Tibial nerve (tissue), 4 donors: Measurements from ENCODE around the gene PCYT1A. TPM values are rescaled to one million over a fixed set of nuclear protein-coding genes. Genes with fewer than 3 reads are reported as not detected.
A peak's percentile ranks its signal among the peaks of the same experiment; 100 is the strongest.

Experiments
- DNase-seq, 2 donors: peaks; one replicate each; pipeline ENCODE4 v3.0.0-alpha.2; 2019; ENCODE audit warnings: low spot score in 2 of 2
- H3K27ac ChIP-seq, 4 donors: fragments of 200-600 bp; sonication (generic) in 3 of 4; one replicate each; pipeline ENCODE4 v1.5.1; 2017 to 2019; ENCODE audit warnings: mild to moderate bottlenecking in 1 of 4
- H3K27me3 ChIP-seq, 2 donors: fragments of 200-600 bp; sonication (generic) in 1 of 2; one replicate each; pipeline versions ENCODE4 v1.5.1 to v1.6.0; 2017 to 2019
- H3K36me3 ChIP-seq, 3 donors: fragments of 200-600 bp; sonication (generic); one replicate each; pipeline ENCODE4 v1.5.1; 2018 to 2019
- H3K4me1 ChIP-seq, 4 donors: fragments of 200-600 bp; sonication (generic) in 3 of 4; one replicate each; pipeline ENCODE4 v1.5.1; 2017 to 2019
- H3K4me3 ChIP-seq, 4 donors: fragments of 200-600 bp; sonication (generic) in 3 of 4; one replicate each; pipeline ENCODE4 v1.5.1; 2017 to 2019; ENCODE audit warnings: mild to moderate bottlenecking in 1 of 4, moderate library complexity in 1 of 4
- H3K9me3 ChIP-seq, 4 donors: fragments of 200-600 bp; sonication (generic) in 3 of 4; one replicate each; pipeline ENCODE4 v1.5.1; 2017 to 2019
- EP300 ChIP-seq, 2 donors: sonication (generic); formaldehyde crosslinking; IDR thresholded peaks; one replicate each; pipeline ENCODE4 v1.6.1; 2017; ENCODE audit warnings: antibody characterized with exemption in 2 of 2, mild to moderate bottlenecking in 1 of 2
- POLR2A ChIP-seq, 2 donors: fragments of 450-650 bp; IDR thresholded peaks; one replicate each; pipeline ENCODE4 v1.6.1; 2017; ENCODE audit warnings: antibody characterized with exemption in 2 of 2, mild to moderate bottlenecking in 2 of 2, moderate library complexity in 2 of 2
- WGBS, 2 donors: methylation state at CpG; one replicate each; pipeline ENCODE4 v1.1.5; 2018; 5-methylcytosine and 5-hydroxymethylcytosine counted together
- total RNA-seq, 4 donors: library from RNA; depleted of rRNA; stranded (reverse); fragments of >200 nt; gene quantifications; one replicate each; pipeline ENCODE4 v1.1.0, GENCODE V29; 2016
- TF ChIP-seq, protein P1 (sequence below), 5 experiments: fragments of 200-600 bp in 3 of 5; fragments of 450-650 bp in 2 of 5; sonication (generic) in 3 of 5; IDR thresholded peaks; one replicate each; pipeline ENCODE4 v1.5.1; 2016 to 2019; ENCODE audit warnings: antibody characterized with exemption in 5 of 5, mild to moderate bottlenecking in 3 of 5, moderate library complexity in 2 of 5

PCYT1A gene
- total RNA-seq, 4 donors from 2014 or later, result 51.9 to 98.1 (median 73.0) TPM

DNA sequence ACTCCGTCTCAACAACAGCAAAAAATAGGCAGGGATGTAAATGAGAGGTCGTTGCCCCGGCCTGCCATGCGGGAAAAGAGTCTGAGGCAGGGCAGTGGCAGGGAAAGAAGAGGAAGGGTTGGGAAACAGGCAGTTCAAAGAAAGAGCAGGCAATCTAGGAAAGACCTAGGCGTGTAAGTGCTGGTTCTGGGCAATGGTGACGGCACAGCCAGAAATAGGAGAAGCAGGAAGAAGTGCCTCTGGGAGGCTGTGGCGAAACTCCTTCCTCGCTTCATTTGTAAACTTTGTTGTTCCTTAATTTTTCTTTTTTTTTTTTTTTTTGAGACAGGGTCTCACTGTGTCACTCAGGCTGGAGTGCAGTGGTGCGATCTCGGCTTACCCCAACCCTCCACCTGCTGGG lies 66.9 kb downstream of the PCYT1A start:
- peak overlapping the region in 2 of 4 donors; percentile 2 to 63 for H3K27ac ChIP-seq
- peaks cover 0 to 17% (median 5%) of the 10 kb centered on the region in 4 donors for H3K4me1 ChIP-seq
- H3K4me3 ChIP-seq, result no peak overlapping the region
- H3K9me3 ChIP-seq, result no peaks in the 10 kb centered on the region
- WGBS, 2 donors, result 84 to 85% methylated on average over 10 of the region's 10 CpGs
- H3K36me3 ChIP-seq, result no peaks in the 10 kb centered on the region
- H3K27me3 ChIP-seq, result peaks cover 0 to 7% of the 10 kb centered on the region in 2 donors
- no peak for DNase-seq
- TF ChIP-seq, protein P1, sequence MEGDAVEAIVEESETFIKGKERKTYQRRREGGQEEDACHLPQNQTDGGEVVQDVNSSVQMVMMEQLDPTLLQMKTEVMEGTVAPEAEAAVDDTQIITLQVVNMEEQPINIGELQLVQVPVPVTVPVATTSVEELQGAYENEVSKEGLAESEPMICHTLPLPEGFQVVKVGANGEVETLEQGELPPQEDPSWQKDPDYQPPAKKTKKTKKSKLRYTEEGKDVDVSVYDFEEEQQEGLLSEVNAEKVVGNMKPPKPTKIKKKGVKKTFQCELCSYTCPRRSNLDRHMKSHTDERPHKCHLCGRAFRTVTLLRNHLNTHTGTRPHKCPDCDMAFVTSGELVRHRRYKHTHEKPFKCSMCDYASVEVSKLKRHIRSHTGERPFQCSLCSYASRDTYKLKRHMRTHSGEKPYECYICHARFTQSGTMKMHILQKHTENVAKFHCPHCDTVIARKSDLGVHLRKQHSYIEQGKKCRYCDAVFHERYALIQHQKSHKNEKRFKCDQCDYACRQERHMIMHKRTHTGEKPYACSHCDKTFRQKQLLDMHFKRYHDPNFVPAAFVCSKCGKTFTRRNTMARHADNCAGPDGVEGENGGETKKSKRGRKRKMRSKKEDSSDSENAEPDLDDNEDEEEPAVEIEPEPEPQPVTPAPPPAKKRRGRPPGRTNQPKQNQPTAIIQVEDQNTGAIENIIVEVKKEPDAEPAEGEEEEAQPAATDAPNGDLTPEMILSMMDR (IDR thresholded peaks at IDR 0.05), result no peak
- TF ChIP-seq POLR2A (IDR thresholded peaks at IDR 0.05) (no peak), EP300 (IDR thresholded peaks at IDR 0.05) (peak in 1 of 2 donors; percentile 54)

DNA sequence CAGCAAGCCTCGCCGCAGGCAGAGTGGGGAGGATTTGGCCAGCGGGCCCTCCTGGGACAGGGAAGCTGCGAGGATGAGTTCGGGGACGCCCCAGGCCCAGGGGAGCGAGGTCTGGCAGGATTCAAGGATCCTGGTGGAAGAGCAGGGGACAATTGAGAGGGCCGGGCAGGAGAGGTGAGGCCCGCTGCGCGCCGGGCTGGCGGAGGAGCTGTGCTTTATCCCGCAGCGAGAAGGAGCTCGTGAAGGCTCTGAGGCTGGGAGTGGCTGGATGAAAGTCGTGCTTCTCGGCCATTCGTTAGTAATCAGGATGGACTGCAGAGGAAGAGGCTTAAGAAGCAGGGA lies 67.6 kb downstream of the PCYT1A start:
- TF ChIP-seq EP300 (IDR thresholded peaks at IDR 0.05), result no peak
- Histone ChIP-seq H3K4me3 (peak overlapping the region in 2 of 4 donors; percentile 21 to 38), H3K36me3 (no peaks in the 10 kb centered on the region), H3K27me3 (peaks cover 0 to 13% of the 10 kb centered on the region in 2 donors), H3K9me3 (no peaks in the 10 kb centered on the region), H3K4me1 (peaks cover 0 to 17% (median 5%) of the 10 kb centered on the region in 4 donors), H3K27ac (peak overlapping the region in 3 of 4 donors; percentile 2 to 64 (median 63))
- 70 to 80% methylated on average over 19 of the region's 19 CpGs for WGBS, 2 donors
- DNase-seq, result no peak

DNA sequence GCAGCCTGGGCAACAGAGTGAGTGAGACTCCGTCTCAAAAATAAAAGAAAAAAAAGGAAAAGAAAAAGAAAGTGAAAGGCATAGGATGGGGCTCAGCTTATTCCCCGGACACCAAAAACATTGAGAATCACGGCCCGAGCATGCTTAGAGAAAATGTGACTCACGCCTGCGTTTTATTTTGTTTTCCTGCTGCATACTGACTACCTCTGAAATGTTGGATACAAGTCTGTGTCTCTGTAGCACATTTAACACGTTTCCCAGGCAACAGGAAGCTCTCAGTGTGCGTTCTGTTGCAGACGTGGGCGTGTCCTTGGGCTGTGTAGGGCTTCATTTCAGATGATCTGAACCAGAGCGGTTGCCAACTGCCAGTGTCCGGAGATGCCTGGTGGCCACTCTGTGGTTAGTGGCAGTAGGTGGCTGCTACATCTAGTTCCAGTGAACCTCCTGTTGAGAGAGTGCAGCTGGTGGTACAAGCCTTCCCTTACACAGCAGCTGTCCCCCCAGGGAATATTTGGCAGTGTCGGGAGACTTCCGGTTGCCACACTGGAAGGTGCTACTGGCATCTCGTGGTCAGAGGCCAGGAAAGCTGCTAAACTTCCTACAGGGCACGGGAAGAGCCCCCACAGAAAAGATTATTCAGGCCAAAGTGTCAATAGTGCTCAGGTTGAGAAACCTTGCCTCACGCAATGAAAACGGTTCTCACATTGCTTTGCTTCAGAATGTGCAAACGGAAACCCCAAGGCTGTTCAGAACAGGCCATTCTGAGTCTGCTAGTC lies 68.1 kb downstream of the PCYT1A start:
- peak overlapping the region in 3 of 4 donors; percentile 2 to 64 (median 63) for H3K27ac ChIP-seq
- peak; percentile 48 to 62 for DNase-seq
- TF ChIP-seq POLR2A (IDR thresholded peaks at IDR 0.05), result no peak
- TF ChIP-seq, protein P1 (IDR thresholded peaks at IDR 0.05), result no peak
- no peak for TF ChIP-seq EP300 (IDR thresholded peaks at IDR 0.05)

DNA sequence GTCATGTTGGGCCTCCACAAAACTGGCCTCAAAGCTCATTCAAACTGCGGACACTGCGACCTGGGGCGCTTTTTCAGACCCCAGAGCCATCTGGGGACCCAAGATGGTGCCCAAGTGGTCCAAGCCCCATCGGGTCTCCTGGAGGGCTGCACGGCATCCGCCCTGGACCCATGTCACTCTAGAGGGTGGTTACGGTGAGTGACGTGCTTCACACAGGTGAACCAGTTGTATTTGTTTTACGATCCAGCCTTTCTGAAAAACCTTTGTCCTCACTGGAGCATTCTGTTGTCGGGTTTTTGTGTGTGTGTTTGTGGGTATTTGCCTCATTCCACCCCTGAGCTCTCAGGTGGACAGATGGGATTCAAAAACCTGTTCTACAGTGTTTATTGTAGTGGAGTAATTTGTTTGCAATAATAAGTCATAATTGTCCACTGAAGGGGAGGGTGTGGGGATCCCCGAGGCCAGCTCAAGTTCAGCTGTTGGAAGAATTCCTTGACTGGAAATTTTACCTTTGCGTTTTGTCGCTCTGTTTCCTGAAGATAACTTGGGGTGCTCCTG lies 69.3 kb downstream of the PCYT1A start:
- Histone ChIP-seq H3K4me3 (no peak overlapping the region), H3K9me3 (no peaks in the 10 kb centered on the region), H3K36me3 (no peaks in the 10 kb centered on the region), H3K27me3 (peaks cover 0 to 16% of the 10 kb centered on the region in 2 donors), H3K27ac (no peak overlapping the region), H3K4me1 (peaks cover 0 to 17% (median 5%) of the 10 kb centered on the region in 4 donors)
- TF ChIP-seq EP300 (IDR thresholded peaks at IDR 0.05), result no peak
- TF ChIP-seq, protein P1 (IDR thresholded peaks at IDR 0.05), result no peak
- no peak for TF ChIP-seq POLR2A (IDR thresholded peaks at IDR 0.05)
- DNase-seq, result no peak
- WGBS, 2 donors, result 86 to 90% methylated on average over 13 of the region's 13 CpGs

More for the DNA sequence above, 68.1 kb downstream of the PCYT1A start:
- H3K4me1 ChIP-seq, result peaks cover 0 to 17% (median 5%) of the 10 kb centered on the region in 4 donors
- peak overlapping the region in 2 of 4 donors; percentile 21 to 38 for H3K4me3 ChIP-seq
- 15 to 18% methylated on average over 18 to 19 of the region's 19 CpGs for WGBS, 2 donors
- H3K36me3 ChIP-seq, result no peaks in the 10 kb centered on the region
- no peaks in the 10 kb centered on the region for H3K9me3 ChIP-seq
- peaks cover 0 to 16% of the 10 kb centered on the region in 2 donors for H3K27me3 ChIP-seq

DNA sequence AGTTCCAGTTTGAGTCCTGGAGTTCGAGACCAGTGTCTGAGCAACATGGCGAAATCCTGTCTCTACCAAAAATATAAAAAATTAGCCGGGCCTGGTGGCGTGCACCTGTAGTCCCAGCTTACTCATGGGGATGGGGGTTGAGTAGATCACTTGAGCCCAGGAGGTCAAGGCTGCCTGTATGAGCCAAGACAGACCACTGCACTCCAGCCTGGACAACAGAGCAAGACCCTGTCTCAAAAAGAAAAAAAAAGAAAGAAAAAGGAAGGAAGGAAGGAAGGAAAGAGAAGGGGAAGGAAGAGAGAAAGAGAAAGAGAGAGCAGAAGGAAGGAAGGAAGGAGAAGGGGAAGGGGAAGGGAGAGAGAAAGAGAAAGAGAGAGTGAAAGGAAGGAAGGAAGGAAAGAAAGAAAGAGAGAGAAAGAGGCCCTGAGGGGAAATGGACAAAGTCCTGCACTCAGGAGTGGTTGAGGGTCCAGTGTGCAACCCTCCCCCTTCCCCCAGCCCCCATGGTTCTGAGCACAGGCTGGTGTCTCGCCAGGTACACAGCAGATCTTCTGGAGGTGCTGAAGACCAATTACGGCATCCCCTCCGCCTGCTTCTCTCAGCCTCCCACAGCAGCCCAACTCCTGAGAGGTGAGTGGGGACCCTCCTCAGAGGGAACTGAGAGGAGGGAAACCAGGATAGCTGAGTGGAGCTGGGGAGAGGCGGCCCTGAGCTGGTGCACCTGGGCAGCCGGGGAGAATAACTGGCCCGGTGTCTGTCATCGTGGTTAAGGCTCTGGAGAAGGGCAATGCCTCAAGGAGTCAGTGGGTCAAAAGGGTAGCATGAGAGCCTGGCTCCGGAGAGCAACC lies 70.0 kb downstream of the PCYT1A start:
- Histone ChIP-seq H3K4me3 (no peak overlapping the region), H3K27ac (no peak overlapping the region), H3K36me3 (no peaks in the 10 kb centered on the region), H3K4me1 (peaks cover 0 to 17% (median 5%) of the 10 kb centered on the region in 4 donors), H3K27me3 (peaks cover 0 to 16% of the 10 kb centered on the region in 2 donors), H3K9me3 (no peaks in the 10 kb centered on the region)
- 87 to 93% methylated on average over 12 of the region's 12 CpGs for WGBS, 2 donors
- no peak for TF ChIP-seq POLR2A (IDR thresholded peaks at IDR 0.05)
- TF ChIP-seq, protein P1 (IDR thresholded peaks at IDR 0.05), result no peak
- no peak for TF ChIP-seq EP300 (IDR thresholded peaks at IDR 0.05)
- DNase-seq, result no peak
